WERI-Rb-1 (cell line): ENCODE data around the gene AGAP1.

Experiments used
- DNase-seq: peaks from one replicate; pipeline ENCODE4 v3.0.0-alpha.2; 2020
- H3K27ac ChIP-seq: fragments of 250-450 bp; sonication (Bioruptor Pico); 2 replicates; pipeline ENCODE4 v1.5.1; 2020; ENCODE audit warnings: mild to moderate bottlenecking, moderate library complexity
- H3K27me3 ChIP-seq: fragments of 250-450 bp; sonication (Bioruptor Pico); 2 replicates; pipeline ENCODE4 v1.5.1; 2021; ENCODE audit warnings: mild to moderate bottlenecking, low read depth, moderate library complexity; ENCODE audit not compliant: insufficient read depth, severe bottlenecking
- H3K36me3 ChIP-seq: fragments of 250-450 bp; sonication (Bioruptor Pico); 2 replicates; pipeline ENCODE4 v1.5.1; 2020; ENCODE audit warnings: mild to moderate bottlenecking, moderate library complexity
- H3K4me3 ChIP-seq: 2 replicates; pipeline ENCODE4 v1.5.1; 2011; ENCODE audit warnings: low read depth, mild to moderate bottlenecking, control low read depth, low read length
- H3K9me3 ChIP-seq: fragments of 250-450 bp; sonication (Bioruptor Pico); 2 replicates; pipeline ENCODE4 v1.5.1; 2021; ENCODE audit warnings: mild to moderate bottlenecking, moderate library complexity; ENCODE audit not compliant: severe bottlenecking
- TF ChIP-seq, protein P1 (sequence below): IDR thresholded peaks from 2 replicates; pipeline ENCODE4 v1.5.1; 2011; ENCODE audit warnings: low read depth, mild to moderate bottlenecking, control low read depth, inconsistent platforms, low read length

AGAP1 gene

DNA sequence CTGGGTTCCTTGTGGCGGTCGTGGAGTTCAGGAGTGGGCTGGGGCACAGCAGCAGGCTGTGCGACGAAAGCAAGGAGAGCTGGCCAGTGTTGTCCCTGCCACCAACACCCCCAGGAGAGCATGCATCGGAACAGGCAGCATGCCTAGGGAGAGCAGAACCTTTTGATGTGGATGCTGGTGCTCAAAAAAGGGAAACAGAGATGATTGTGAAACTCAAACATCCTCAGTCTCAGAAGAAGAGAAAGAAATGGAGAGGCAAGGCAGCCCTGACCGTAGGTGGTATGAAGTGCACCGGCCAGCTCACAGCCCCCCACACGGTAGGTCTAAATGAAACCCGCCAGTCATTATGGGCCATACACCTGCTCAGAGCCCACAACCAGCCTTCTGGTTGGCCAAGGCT is 420.9 kb downstream of the AGAP1 start:
- Histone ChIP-seq H3K36me3 (peaks cover 50% of the 10 kb centered on the region), H3K9me3 (no peaks in the 10 kb centered on the region), H3K4me3 (no peak overlapping the region), H3K27me3 (no peaks in the 10 kb centered on the region), H3K27ac (no peak overlapping the region)
- no peak for DNase-seq
- TF ChIP-seq, protein P1, sequence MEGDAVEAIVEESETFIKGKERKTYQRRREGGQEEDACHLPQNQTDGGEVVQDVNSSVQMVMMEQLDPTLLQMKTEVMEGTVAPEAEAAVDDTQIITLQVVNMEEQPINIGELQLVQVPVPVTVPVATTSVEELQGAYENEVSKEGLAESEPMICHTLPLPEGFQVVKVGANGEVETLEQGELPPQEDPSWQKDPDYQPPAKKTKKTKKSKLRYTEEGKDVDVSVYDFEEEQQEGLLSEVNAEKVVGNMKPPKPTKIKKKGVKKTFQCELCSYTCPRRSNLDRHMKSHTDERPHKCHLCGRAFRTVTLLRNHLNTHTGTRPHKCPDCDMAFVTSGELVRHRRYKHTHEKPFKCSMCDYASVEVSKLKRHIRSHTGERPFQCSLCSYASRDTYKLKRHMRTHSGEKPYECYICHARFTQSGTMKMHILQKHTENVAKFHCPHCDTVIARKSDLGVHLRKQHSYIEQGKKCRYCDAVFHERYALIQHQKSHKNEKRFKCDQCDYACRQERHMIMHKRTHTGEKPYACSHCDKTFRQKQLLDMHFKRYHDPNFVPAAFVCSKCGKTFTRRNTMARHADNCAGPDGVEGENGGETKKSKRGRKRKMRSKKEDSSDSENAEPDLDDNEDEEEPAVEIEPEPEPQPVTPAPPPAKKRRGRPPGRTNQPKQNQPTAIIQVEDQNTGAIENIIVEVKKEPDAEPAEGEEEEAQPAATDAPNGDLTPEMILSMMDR = no peak

DNA sequence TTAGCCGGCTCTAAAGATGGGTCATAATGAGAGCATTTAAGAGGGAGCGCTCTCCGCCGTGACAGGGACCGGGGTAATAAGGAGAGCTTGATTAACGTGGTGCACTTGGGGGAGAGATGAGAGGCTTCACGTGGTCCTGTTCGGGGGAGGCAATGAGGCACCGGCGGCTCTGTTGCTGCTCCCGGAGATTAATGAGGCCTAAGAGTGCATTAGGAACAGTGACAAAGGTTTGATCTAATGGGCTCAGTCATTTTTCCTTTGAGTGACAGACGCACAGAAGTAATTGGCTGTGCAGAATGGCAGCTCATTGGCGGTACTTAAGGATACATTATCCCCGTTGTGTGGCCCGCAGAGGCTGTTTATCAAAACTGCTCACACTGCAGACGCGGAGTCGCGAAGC is 423.7 kb downstream of the AGAP1 start:
- H3K27ac ChIP-seq = no peak overlapping the region
- H3K27me3 ChIP-seq = no peaks in the 10 kb centered on the region
- peak; percentile 47 for DNase-seq
- TF ChIP-seq, protein P1 = no peak
- H3K9me3 ChIP-seq = no peaks in the 10 kb centered on the region
- no peak overlapping the region for H3K4me3 ChIP-seq
- H3K36me3 ChIP-seq = peaks cover 34% of the 10 kb centered on the region

DNA sequence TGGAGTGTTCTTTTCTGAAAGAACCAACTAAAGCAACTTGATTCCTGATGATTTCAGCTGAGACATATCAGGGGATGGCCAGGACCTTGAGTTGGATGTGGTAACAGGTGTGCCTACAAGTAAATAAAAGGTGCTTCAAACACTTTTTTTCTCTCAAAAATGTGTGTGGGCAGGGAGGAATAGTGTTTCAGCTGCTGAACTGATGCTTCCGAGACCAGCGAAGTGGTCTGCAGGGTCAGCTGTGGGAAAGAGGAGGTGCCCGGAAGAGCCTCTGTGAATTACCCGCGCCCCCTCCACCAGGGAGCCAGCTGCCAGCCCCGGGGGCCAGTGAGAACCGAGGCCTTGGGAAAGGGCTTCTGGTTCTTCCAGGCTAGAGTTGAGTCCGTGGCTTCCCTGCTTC is 425.0 kb downstream of the AGAP1 start:
- no peak overlapping the region for H3K27ac ChIP-seq
- DNase-seq = no peak
- no peaks in the 10 kb centered on the region for H3K9me3 ChIP-seq
- H3K4me3 ChIP-seq = no peak overlapping the region
- H3K36me3 ChIP-seq = peaks cover 29% of the 10 kb centered on the region
- H3K27me3 ChIP-seq = no peaks in the 10 kb centered on the region
- TF ChIP-seq, protein P1 = no peak

DNA sequence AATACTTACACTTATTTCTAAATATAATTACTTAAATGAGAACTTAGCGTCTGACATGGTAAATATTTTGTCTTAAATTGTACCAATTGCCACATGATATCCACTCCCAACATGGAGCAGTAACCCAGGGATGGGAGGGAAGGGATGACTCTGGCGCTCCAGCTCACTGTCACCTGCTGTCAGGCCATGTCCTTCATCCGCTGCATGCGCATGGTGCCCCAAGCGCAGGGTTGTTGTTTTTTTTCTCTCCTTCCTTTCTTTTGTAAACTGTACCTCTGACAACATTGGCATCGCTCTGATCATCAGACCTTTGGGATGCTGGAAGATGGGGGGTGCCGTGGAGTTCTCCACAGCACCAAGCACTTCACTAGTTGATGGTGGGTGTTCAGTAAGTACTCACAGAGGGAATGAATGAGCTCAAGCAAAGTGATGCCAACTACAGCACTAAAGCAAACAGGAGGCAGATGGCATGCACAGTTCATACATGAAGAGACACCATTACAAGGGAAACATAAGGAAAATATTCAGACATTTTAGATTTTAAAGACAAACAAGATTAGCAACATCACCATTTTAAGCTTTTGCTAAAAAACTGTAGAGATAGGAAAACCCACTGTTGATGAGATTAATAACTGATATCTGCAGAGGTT is 426.5 kb downstream of the AGAP1 start:
- TF ChIP-seq, protein P1 = no peak
- peaks cover 15% of the 10 kb centered on the region for H3K36me3 ChIP-seq
- H3K27me3 ChIP-seq = no peaks in the 10 kb centered on the region
- no peak for DNase-seq
- no peaks in the 10 kb centered on the region for H3K9me3 ChIP-seq
- no peak overlapping the region for H3K4me3 ChIP-seq
- H3K27ac ChIP-seq = no peak overlapping the region

DNA sequence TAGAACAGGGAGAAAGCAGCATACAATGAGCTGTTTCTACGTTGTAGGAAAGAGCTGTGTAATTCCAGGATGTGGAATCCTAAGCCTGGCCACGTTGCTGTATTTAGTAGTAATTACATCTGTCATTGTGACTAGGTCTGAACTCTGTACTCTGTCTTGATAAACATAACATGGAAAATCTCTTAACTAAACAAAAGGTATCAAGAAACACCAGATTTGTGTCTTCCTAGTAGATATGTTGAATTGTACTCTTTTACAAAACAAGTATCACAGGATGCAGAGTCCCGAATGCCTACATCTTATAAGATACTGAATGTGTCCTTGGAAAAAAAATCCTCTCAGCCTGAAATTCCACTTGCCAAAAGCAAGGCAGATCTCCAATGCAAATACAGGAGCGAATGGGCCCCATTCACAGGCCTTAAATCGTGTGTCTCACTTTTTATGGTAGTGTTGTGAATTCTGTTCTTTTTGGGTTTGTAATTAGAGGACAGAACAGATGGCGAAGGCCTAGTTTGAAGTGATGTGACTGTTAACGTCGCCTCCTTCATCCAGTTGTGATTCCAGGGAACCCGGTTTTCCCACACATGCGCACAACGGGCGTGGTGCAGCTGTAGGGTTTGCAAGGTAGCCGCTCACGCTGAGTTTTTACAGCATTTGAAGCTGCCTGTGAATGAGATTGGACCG is 427.8 kb downstream of the AGAP1 start:
- peaks cover 11% of the 10 kb centered on the region for H3K36me3 ChIP-seq
- H3K4me3 ChIP-seq = no peak overlapping the region
- no peaks in the 10 kb centered on the region for H3K27me3 ChIP-seq
- TF ChIP-seq, protein P1 = no peak
- no peak for DNase-seq
- H3K9me3 ChIP-seq = no peaks in the 10 kb centered on the region
- H3K27ac ChIP-seq = no peak overlapping the region
